ES-I3 (cell line): Measurements from ENCODE around the gene ADGRL2.

Experiments used
- H3K36me3 ChIP-seq: 2 replicates; pipeline ENCODE4 v1.6.1; 2013; ENCODE audit warnings: mild to moderate bottlenecking, low read length, control low read depth, moderate library complexity; ENCODE audit not compliant: insufficient read depth
- H3K4me1 ChIP-seq: 2 replicates; pipeline ENCODE4 v1.6.1; 2013; ENCODE audit warnings: mild to moderate bottlenecking, control low read depth, low read length; ENCODE audit not compliant: insufficient read depth
- H3K9ac ChIP-seq: 2 replicates; pipeline ENCODE4 v1.6.1; 2013; ENCODE audit warnings: low read depth, mild to moderate bottlenecking, low read length, moderate library complexity
- H3K9me3 ChIP-seq: 2 replicates; pipeline ENCODE4 v1.6.1; 2013; ENCODE audit warnings: mild to moderate bottlenecking, low read length, moderate library complexity; ENCODE audit not compliant: control insufficient read depth, insufficient read depth

ADGRL2 gene

GRCh38 chr1:81936853-81937252 lies 136.1 kb downstream of the ADGRL2 start:
- Histone ChIP-seq H3K9me3 (no peaks in the 10 kb centered on the region), H3K36me3 (no peaks in the 10 kb centered on the region), H3K9ac (no peak overlapping the region), H3K4me1 (no peaks in the 10 kb centered on the region)

GRCh38 chr1:81937791-81938450 lies 137.2 kb downstream of the ADGRL2 start:
- H3K9me3 ChIP-seq, result no peaks in the 10 kb centered on the region
- H3K36me3 ChIP-seq, result no peaks in the 10 kb centered on the region
- no peaks in the 10 kb centered on the region for H3K4me1 ChIP-seq
- H3K9ac ChIP-seq, result no peak overlapping the region

GRCh38 chr1:81948495-81948894 lies 147.8 kb downstream of the ADGRL2 start:
- H3K9ac ChIP-seq, result no peak overlapping the region
- no peaks in the 10 kb centered on the region for H3K9me3 ChIP-seq
- peaks cover 3% of the 10 kb centered on the region; the same call in 1 of the 2 replicates for H3K4me1 ChIP-seq
- peaks cover 8% of the 10 kb centered on the region for H3K36me3 ChIP-seq

- no peaks in the 10 kb centered on the region for H3K9me3 ChIP-seq
- H3K36me3 ChIP-seq, result peaks cover 8% of the 10 kb centered on the region
- no peak overlapping the region for H3K9ac ChIP-seq
- H3K4me1 ChIP-seq, result peaks cover 3% of the 10 kb centered on the region; the same call in 1 of the 2 replicates
Observed at GRCh38 chr1:81949421-81949820, 148.7 kb downstream of the ADGRL2 start.

GRCh38 chr1:81950037-81950436 lies 149.3 kb downstream of the ADGRL2 start:
- H3K36me3 ChIP-seq, result peaks cover 8% of the 10 kb centered on the region
- H3K4me1 ChIP-seq, result peaks cover 3% of the 10 kb centered on the region; the same call in 1 of the 2 replicates
- no peaks in the 10 kb centered on the region for H3K9me3 ChIP-seq
- no peak overlapping the region for H3K9ac ChIP-seq

GRCh38 chr1:81950591-81951244 lies 150.0 kb downstream of the ADGRL2 start:
- no peak overlapping the region for H3K9ac ChIP-seq
- peaks cover 3% of the 10 kb centered on the region; the same call in 1 of the 2 replicates for H3K4me1 ChIP-seq
- H3K9me3 ChIP-seq, result no peaks in the 10 kb centered on the region
- H3K36me3 ChIP-seq, result peaks cover 8% of the 10 kb centered on the region

- H3K9me3 ChIP-seq, result no peaks in the 10 kb centered on the region
- H3K4me1 ChIP-seq, result peaks cover 3% of the 10 kb centered on the region; the same call in 1 of the 2 replicates
- peaks cover 8% of the 10 kb centered on the region for H3K36me3 ChIP-seq
- no peak overlapping the region for H3K9ac ChIP-seq
Observed at GRCh38 chr1:81954534-81955020, 153.8 kb downstream of the ADGRL2 start.

GRCh38 chr1:81967951-81968350 lies 167.2 kb downstream of the ADGRL2 start:
- Histone ChIP-seq H3K4me1 (peaks cover 19% of the 10 kb centered on the region), H3K9ac (no peak overlapping the region), H3K36me3 (peaks cover 6% of the 10 kb centered on the region; the same call in 1 of the 2 replicates), H3K9me3 (no peaks in the 10 kb centered on the region)

- Histone ChIP-seq H3K36me3 (peaks cover 6% of the 10 kb centered on the region; the same call in 1 of the 2 replicates), H3K9ac (no peak overlapping the region)
Observed at GRCh38 chr1:81970416-81970815, 169.7 kb downstream of the ADGRL2 start.

GRCh38 chr1:81974222-81974841 lies 173.6 kb downstream of the ADGRL2 start:
- Histone ChIP-seq H3K36me3 (peaks cover 3% of the 10 kb centered on the region; the same call in 1 of the 2 replicates), H3K4me1 (peaks cover 41% of the 10 kb centered on the region), H3K9me3 (no peaks in the 10 kb centered on the region), H3K9ac (no peak overlapping the region)

More at GRCh38 chr1:81970416-81970815, 169.7 kb downstream of the ADGRL2 start:
- Histone ChIP-seq H3K4me1 (peaks cover 14% of the 10 kb centered on the region), H3K9me3 (no peaks in the 10 kb centered on the region)

GRCh38 chr1:81974883-81975555 lies 174.3 kb downstream of the ADGRL2 start:
- no peaks in the 10 kb centered on the region for H3K9me3 ChIP-seq
- peaks cover 3% of the 10 kb centered on the region; the same call in 1 of the 2 replicates for H3K36me3 ChIP-seq
- peaks cover 48% of the 10 kb centered on the region for H3K4me1 ChIP-seq
- no peak overlapping the region for H3K9ac ChIP-seq

- Histone ChIP-seq H3K4me1 (peaks cover 55% of the 10 kb centered on the region), H3K9ac (no peak overlapping the region), H3K36me3 (peaks cover under 1% of the 10 kb centered on the region; the same call in 1 of the 2 replicates), H3K9me3 (no peaks in the 10 kb centered on the region)
Observed at GRCh38 chr1:81976539-81976938, 175.8 kb downstream of the ADGRL2 start.

GRCh38 chr1:81978945-81979344 lies 178.2 kb downstream of the ADGRL2 start:
- H3K9ac ChIP-seq, result no peak overlapping the region
- H3K36me3 ChIP-seq, result peaks cover 4% of the 10 kb centered on the region; the same call in 1 of the 2 replicates
- no peaks in the 10 kb centered on the region for H3K9me3 ChIP-seq
- peaks cover 55% of the 10 kb centered on the region for H3K4me1 ChIP-seq

GRCh38 chr1:81982523-81982922 lies 181.8 kb downstream of the ADGRL2 start:
- H3K9ac ChIP-seq, result no peak overlapping the region
- H3K4me1 ChIP-seq, result peaks cover 31% of the 10 kb centered on the region; the same call in 1 of the 2 replicates
- no peaks in the 10 kb centered on the region for H3K9me3 ChIP-seq
- H3K36me3 ChIP-seq, result peaks cover 6% of the 10 kb centered on the region; the same call in 1 of the 2 replicates
